ENCODE measurements around the gene DAND5.

Gene DAND5

DNA sequence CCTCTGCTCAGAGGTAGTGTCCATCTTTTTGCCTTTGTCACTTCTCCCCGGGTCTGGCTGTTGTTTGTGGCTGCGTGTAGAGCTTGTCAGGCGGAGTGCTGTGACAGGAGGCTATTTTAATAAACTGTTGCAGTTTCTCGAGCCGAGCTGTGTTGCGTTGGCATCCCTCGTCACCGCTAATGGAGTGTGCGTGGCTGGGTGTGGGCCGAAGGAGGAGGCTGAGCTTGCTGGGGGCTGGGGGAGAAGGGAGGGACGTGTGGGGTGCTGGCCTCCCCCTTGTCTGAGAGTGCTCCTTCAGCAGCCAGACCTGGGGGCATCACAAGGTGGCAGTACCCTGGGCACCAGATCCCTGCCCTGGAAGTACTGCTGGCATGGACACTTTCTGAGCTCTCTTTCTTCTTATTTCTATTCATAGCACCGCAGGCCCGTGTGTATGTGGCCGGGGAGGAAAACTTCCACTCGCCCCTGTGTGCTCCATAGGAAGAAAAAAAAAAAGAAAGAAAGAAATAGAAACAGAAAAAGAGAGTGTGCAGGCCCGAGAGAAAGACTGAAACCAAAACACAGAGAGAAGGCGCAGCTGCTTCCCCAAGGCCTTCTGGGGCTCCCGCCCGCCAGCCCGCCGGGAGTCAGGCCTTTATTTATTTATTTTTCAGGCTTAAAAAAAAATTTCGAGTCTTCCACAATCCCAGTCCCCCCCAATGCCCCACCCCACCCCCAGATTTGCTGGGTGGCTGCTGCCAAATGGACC is 52.9 kb downstream of the DAND5 start:
- no peak overlapping the region for H3K9ac ChIP-seq (ENCODE audit: low read depth, low read length)
- peaks cover 6% of the 10 kb centered on the region; the same call in 1 of the 2 replicates for H4K20me1 ChIP-seq (ENCODE audit: insufficient read depth, low read length)
- no peaks in the 10 kb centered on the region for H3K36me3 ChIP-seq (ENCODE audit: insufficient read depth, low read length)
- H3K4me2 ChIP-seq (ENCODE audit: insufficient read depth, low read length) = no peak overlapping the region
- H3K4me1 ChIP-seq (ENCODE audit: insufficient read depth, low read length) = peaks cover 3% of the 10 kb centered on the region; the same call in 1 of the 2 replicates
- no peaks in the 10 kb centered on the region for H3K9me3 ChIP-seq (ENCODE audit: insufficient read depth, low read length, severe bottlenecking)
- DNase-seq (no peak), ATAC-seq (ENCODE audit: insufficient read depth, low read depth) (no peak)
- no peaks in the 10 kb centered on the region for H3K27me3 ChIP-seq (ENCODE audit: insufficient read depth, low read length, poor library complexity)
- no peak overlapping the region for H2AFZ ChIP-seq (ENCODE audit: low read depth, low read length)
- H3K4me3 ChIP-seq (ENCODE audit: low read depth in 1 of 2, low read length in 2 of 2) = no peak overlapping the region
- no peaks in the 10 kb centered on the region for H3K79me2 ChIP-seq (ENCODE audit: insufficient read depth, low read length)
- TF ChIP-seq EZH2 (IDR thresholded peaks at IDR 0.05; ENCODE audit: borderline replicate concordance, low read depth, low read length, severe bottlenecking) = no peak
- TF ChIP-seq, protein P1, sequence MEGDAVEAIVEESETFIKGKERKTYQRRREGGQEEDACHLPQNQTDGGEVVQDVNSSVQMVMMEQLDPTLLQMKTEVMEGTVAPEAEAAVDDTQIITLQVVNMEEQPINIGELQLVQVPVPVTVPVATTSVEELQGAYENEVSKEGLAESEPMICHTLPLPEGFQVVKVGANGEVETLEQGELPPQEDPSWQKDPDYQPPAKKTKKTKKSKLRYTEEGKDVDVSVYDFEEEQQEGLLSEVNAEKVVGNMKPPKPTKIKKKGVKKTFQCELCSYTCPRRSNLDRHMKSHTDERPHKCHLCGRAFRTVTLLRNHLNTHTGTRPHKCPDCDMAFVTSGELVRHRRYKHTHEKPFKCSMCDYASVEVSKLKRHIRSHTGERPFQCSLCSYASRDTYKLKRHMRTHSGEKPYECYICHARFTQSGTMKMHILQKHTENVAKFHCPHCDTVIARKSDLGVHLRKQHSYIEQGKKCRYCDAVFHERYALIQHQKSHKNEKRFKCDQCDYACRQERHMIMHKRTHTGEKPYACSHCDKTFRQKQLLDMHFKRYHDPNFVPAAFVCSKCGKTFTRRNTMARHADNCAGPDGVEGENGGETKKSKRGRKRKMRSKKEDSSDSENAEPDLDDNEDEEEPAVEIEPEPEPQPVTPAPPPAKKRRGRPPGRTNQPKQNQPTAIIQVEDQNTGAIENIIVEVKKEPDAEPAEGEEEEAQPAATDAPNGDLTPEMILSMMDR (IDR thresholded peaks at IDR 0.05; ENCODE audit: borderline replicate concordance, extremely low read depth, low read length, poor library complexity, severe bottlenecking) = no peak
- no peak overlapping the region for H3K27ac ChIP-seq (ENCODE audit: low read length)

DNA sequence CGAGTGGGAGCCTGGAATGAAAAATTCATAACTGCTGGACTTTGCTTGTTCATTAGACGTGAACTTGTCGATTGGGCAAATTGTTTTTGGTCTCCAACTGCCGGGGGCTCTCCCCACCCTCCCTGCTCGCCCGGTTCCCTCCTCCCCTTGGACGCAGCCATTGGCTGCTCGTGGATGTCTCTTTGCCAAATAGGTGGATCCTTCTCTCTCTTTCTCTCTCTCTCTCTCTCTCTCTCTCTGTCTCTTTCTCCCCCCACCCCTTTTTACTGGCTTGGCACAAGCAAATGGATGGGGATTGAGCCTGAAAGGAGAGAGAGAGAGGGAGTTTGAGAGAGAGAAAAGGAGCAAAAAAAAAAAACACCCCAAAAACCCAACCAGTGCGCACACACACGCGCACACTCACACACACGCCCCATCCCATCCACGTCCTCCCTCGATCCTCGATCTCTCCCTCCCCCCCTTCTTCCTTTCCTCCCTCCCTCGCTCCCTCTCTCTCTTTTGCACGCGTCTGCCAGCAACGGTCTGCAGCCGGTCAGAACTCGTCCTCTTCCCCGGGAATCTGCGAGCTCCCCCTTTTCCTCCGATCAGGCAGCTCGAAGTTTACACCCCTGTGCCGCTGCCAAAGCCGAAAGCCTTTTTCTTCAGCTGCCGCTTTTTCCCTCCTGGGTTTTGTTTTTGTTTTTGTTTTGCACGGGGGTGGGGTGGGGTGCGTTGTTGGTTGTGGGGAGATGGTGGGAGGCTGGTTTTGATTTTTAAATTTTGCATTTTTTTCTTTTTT is 53.7 kb downstream of the DAND5 start:
- Histone ChIP-seq H3K79me2 (ENCODE audit: insufficient read depth, low read length) (no peaks in the 10 kb centered on the region), H3K4me3 (ENCODE audit: low read depth in 1 of 2, low read length in 2 of 2) (peak overlapping the region in 1 of 2 experiments; percentile 27; a peak in 1 of 4 replicates), H3K4me1 (ENCODE audit: insufficient read depth, low read length) (peaks cover 3% of the 10 kb centered on the region; the same call in 1 of the 2 replicates), H4K20me1 (ENCODE audit: insufficient read depth, low read length) (peaks cover 6% of the 10 kb centered on the region; the same call in 1 of the 2 replicates), H3K9ac (ENCODE audit: low read depth, low read length) (peak overlapping the region; percentile 10; the same call in 1 of the 2 replicates), H3K36me3 (ENCODE audit: insufficient read depth, low read length) (no peaks in the 10 kb centered on the region), H3K27ac (ENCODE audit: low read length) (no peak overlapping the region), H3K27me3 (ENCODE audit: insufficient read depth, low read length, poor library complexity) (no peaks in the 10 kb centered on the region), H3K9me3 (ENCODE audit: insufficient read depth, low read length, severe bottlenecking) (no peaks in the 10 kb centered on the region), H3K4me2 (ENCODE audit: insufficient read depth, low read length) (peak overlapping the region; percentile 41; the same call in 1 of the 2 replicates), H2AFZ (ENCODE audit: low read depth, low read length) (0 out of 2 replicates have a peak overlapping the region, but pooled peaks have one; percentile 3)
- DNase-seq = peak; percentile 15
- TF ChIP-seq, protein P1 (IDR thresholded peaks at IDR 0.05; ENCODE audit: borderline replicate concordance, extremely low read depth, low read length, poor library complexity, severe bottlenecking) = no peak
- TF ChIP-seq EZH2 (IDR thresholded peaks at IDR 0.05; ENCODE audit: borderline replicate concordance, low read depth, low read length, severe bottlenecking) = no peak
- peak; percentile 24; the same call in 1 of the 3 replicates for ATAC-seq (ENCODE audit: insufficient read depth, low read depth)

DNA sequence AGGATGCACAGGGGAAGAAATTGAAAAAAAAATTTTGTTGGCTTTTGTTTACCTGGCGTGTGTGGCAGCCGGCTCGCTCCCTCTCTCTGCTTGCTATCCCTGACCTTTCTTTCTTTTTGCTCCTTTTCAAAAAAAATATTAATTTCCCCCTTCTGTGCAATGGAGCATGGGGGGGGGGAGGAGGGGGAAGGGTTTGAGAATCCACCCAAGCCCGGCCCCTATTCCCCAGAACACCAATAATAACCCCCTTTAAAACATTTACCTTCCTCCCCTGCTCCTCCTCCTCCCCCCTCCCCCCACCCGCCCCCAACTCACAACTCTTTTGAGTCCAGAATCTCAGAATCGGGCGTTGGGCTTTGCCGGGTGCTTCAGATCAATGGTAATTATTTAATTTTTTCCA is 54.3 kb downstream of the DAND5 start:
- ATAC-seq (ENCODE audit: insufficient read depth, low read depth) (no peak), DNase-seq (no peak)
- Histone ChIP-seq H3K4me1 (ENCODE audit: insufficient read depth, low read length) (peaks cover 3% of the 10 kb centered on the region; the same call in 1 of the 2 replicates), H4K20me1 (ENCODE audit: insufficient read depth, low read length) (peaks cover 3% of the 10 kb centered on the region; the same call in 1 of the 2 replicates), H3K4me2 (ENCODE audit: insufficient read depth, low read length) (0 out of 2 replicates have a peak overlapping the region, but pooled peaks have one; percentile 41), H3K9ac (ENCODE audit: low read depth, low read length) (no peak overlapping the region), H2AFZ (ENCODE audit: low read depth, low read length) (no peak overlapping the region), H3K27ac (ENCODE audit: low read length) (no peak overlapping the region), H3K4me3 (ENCODE audit: low read depth in 1 of 2, low read length in 2 of 2) (no peak overlapping the region), H3K27me3 (ENCODE audit: insufficient read depth, low read length, poor library complexity) (no peaks in the 10 kb centered on the region), H3K36me3 (ENCODE audit: insufficient read depth, low read length) (no peaks in the 10 kb centered on the region), H3K79me2 (ENCODE audit: insufficient read depth, low read length) (no peaks in the 10 kb centered on the region), H3K9me3 (ENCODE audit: insufficient read depth, low read length, severe bottlenecking) (no peaks in the 10 kb centered on the region)
- no peak for TF ChIP-seq EZH2 (IDR thresholded peaks at IDR 0.05; ENCODE audit: borderline replicate concordance, low read depth, low read length, severe bottlenecking)
- TF ChIP-seq, protein P1 (IDR thresholded peaks at IDR 0.05; ENCODE audit: borderline replicate concordance, extremely low read depth, low read length, poor library complexity, severe bottlenecking) = no peak

Measured in DND-41 (cell line).